SIG-M5 treated with dmso at 0.1 percent for 504 hours (cell line): Measurements from ENCODE around the gene NT5C.
A peak's percentile ranks its signal among the peaks of the same experiment; 100 is the strongest.

Experiments
- DNase-seq: peaks from one replicate; lab custom pipeline; 2025; ENCODE audit not compliant: unreplicated experiment; lab: John Stamatoyannopoulos, UW

The NT5C gene

GRCh38 chr17:75118307-75118706 is 13.2 kb downstream of the NT5C start:
- no peak for DNase-seq

- no peak for DNase-seq
Observed at GRCh38 chr17:75116737-75117136, 14.8 kb downstream of the NT5C start.

- no peak for DNase-seq
Observed at GRCh38 chr17:75115555-75115954, 16.0 kb downstream of the NT5C start.

DNA sequence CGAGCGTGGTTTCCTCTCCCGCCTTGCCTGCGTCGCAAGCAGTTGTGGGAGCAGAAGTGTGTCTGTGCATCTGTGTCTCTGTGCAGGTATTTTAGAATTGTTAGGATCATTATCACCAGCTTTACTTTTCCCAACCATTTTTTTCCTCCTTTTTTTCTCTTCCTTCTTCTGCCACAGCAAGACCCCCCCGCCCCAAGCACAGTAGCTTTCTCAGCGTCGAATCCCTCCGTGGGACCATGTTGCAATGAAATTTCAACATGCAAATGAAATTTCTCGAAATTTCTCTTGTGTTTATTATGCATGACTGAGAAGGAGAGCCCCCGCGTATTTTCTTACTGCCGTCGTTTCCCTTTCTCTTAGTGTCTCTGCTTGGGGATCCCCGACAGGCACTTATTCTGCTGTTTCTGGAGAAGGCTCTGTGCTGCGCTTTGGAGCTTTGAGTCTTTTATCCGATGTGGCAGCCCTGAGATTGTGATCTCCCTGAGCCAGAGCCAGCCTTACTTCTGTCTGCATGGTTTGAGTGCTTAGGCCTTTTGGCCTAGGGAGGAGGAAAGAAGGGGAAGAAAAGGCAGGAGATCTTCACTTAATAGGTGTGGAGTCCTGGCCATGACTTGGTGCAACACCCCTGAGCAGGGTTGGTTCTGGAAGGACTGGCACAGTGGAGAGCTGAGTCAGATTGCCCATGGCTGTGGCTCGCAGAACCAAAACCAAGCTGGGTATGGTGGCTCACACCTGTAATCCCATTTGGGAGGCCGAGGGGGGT is 16.8 kb downstream of the NT5C start:
- no peak for DNase-seq

- peak; percentile 93 for DNase-seq
Observed at GRCh38 chr17:75113798-75114551, 17.6 kb downstream of the NT5C start.

- DNase-seq, result no peak
Observed at GRCh38 chr17:75111777-75112335, 19.7 kb downstream of the NT5C start.

- peak; percentile 22 for DNase-seq
Observed at GRCh38 chr17:75110234-75110937, 21.2 kb downstream of the NT5C start.

DNA sequence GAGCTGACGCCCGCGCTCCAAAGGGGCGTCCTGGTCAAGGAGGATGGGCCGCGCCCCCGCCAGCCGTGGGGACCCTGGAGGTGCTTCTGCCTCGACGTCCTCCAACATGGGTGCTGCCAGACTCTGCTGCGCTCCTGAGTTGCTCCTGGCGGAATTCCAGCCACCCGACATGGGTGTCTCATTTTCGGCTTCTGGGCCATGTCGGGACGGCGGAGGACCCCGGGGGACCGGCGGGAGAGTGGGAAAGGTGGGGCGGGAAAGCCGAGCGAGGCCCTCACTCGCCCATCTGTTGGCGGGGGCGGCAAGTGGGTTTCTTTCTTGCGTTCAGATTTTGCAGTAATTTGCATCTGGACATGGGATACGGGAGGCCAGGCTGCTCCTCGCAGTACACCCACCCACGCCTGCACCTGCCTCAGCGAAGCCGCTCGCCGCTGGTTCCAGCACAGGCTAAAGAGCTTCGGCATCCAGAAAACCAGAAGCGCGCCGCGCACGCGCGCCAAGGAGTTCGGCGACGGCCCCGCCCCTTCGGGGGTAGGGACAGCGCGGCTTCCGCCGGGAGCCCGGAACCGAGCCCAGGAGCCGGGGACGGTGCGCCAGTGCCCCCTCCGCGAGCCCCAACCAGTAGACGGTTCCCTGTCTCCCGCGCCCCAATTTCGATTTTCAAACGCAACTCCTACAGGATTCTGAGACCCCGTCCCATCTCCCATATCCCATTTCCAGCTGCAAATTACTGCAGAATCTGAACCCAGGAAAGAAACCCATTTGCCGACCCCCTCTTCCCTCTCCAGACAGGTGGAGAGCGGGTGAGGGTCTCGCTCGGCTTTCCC is 21.9 kb downstream of the NT5C start, which contains the start of gene ARMC7:
Gene ARMC7 (plus strand): TSS at position 563 of the 827 bp plus-strand sequence. CDS start 320 bp downstream, outside the sequence.
- DNase-seq, result peak; percentile 78

GRCh38 chr17:75109046-75109406 is 22.5 kb downstream of the NT5C start:
- no peak for DNase-seq

- no peak for DNase-seq
Observed at GRCh38 chr17:75108193-75108592, 23.3 kb downstream of the NT5C start.

DNA sequence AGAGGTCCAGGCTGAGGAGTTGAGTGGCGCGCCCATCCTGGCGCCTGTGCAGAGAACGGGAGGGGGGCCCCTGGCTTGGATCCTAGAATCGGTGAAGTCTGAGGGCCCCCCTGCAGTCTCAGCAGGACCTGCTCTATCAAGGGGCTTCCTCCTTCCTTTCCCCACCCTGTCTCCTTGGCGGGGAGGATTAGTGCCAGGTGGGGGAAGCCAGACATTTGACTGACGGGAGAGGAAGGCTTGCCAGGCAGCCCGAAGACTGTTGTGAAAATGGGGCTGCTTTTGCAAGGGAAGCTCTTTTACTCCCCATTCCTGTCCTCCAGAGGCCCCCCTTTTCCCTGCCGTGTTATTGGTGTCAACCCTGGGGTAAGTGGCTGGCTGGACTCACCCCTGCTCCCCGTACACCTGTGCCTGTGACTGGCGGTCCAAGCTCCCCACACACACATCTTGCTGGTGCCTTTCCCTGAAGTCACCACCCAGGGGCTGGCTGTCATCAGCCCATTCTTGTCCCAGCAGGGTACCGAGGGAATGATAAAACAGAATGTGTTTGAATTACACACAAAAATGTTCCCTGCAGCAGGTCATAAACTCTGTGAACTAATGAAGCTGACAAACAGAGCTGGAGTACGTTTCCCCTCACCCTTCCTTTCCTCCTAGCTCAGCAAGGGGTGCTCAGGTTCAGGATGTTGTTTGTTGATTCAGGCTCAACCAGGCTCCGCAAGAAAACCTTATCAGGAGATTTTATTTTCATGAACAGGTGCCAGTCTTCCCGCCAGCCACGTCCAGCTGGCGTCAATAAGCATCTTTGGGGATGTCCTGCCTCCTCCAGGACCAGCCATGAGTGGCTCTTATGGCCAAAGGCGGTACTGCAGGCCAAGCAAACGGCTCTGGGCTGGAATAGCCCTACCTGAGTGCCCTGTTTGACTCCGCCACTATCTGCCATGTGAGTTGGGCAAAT is 26.1 kb downstream of the NT5C start:
- DNase-seq, result peak; percentile 58

DNA sequence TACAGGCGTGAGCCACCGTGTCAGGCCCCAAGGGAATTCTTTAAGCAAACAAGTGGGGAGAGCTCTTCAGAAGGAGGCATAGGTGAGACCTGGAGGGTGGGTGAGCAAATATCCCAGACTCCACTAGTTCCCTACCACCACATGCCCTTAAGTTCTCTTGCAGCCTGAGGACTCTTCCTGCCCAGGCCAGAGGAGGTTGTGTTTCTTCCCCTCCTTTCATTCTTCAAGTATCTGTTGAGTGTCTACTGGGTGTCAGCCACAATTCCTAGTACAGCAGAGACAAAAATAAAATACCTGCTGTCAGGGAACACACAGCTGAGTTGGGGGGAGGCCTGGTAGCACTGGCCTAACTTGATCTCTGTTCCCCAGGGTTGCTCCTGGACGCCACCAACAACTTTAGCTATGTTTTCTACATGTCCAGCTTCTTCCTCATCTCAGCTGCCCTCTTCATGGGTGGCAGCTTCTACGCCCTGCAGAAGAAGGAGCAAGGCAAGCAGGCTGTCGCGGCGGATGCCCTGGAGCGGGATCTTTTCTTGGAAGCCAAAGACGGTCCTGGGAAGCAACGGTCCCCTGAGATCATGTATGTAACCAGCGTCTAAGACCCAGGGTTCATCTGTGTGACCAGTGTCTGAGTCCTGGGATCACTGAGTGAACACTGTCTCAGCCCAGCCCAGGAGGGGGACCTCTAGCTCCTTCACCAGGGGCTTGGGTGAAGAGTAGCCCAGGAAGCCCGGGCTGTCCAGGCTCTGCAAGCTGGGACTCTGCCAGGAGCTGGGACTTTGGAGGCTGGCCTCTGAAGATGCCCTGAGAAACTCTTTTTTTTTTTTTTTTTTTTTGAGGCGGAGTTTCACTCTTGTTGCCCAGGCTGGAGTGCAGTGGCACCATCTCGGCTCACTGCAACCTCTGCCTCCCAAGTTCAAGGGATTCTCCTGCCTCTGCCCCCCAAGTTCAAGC is 27.7 kb downstream of the NT5C start:
- DNase-seq, result no peak

GRCh38 chr17:75102385-75102821 is 29.1 kb downstream of the NT5C start:
- peak; percentile 58 for DNase-seq

GRCh38 chr17:75099881-75100595 is 31.5 kb downstream of the NT5C start:
- DNase-seq, result no peak

- no peak for DNase-seq
Observed at GRCh38 chr17:75098861-75099260, 32.7 kb downstream of the NT5C start.

DNA sequence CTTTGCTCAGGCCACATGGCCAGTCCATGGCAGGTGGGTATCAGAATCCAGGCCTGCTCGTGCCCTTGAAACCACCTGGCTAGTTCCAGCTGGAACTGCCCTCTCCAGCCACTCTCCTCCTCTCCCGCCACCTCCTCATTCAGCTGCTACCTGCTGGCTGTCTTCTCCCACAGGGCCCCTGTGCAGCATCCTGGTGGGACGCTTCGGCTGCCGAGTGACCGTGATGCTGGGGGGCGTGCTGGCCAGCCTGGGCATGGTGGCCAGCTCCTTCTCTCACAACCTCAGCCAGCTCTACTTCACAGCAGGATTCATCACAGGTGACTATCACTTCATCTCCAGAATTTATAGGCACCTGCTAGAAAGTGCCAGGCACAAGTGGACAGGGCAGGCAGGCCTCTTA is 33.7 kb downstream of the NT5C start:
- DNase-seq, result no peak

- DNase-seq, result peak; percentile 82
Observed at GRCh38 chr17:75096082-75096625, 35.4 kb downstream of the NT5C start.
